Activated CD4-positive, alpha-beta T cell treated with anti-CD3 and anti-CD28 coated beads for 48 hours (primary cell): ENCODE measurements around the gene MKKS.
A peak's percentile ranks its signal among the peaks of the same experiment; 100 is the strongest.

Source experiments
- DNase-seq: peaks from one replicate; pipeline ENCODE4 v3.0.0-alpha.2; 2020

MKKS gene

DNA sequence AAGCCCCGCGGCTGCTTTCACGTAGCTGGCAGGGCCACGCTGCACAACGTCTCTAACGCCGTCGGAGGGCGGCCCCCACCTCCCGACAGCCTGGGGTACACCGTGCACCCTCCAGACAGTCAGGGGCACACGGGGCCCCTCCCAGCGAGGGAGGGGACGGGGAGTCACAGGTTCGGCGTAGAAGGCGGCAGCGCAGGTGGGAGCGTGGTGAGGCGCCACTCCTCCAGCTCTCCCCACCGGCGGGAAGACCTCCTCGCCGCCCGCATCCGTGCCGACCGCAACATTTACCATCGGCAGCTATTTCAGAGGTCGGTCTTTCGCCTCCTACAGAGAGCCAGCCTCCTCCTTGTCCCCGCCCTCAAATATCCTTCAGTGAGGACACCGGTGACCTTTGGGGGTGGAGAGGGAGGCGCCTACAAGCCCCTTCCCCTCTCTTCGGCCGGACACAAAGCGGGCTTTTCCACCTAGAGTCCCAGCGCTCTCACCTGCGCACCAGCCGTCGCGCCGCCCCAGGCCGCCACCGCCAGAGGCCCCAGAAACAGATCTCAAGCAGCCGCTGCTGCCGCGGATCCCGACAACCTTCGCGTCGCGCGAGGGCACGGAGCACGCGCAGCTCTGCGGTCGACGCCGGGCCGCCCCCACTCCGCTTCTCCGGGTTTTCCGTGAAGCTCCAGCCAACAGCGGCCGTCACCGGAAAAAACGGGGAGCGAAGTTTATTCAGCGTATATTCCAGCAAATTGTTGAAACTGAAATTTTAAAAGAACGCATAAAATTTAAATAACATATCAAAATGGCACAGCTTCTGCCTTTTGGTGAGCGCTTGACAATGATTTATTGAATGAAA is at the start of gene MKKS:
Gene MKKS (minus strand): TSS at position 600 of the 844 bp plus-strand sequence. CDS start 20,708 bp downstream, outside the sequence.
- DNase-seq = peak; percentile 90

DNA sequence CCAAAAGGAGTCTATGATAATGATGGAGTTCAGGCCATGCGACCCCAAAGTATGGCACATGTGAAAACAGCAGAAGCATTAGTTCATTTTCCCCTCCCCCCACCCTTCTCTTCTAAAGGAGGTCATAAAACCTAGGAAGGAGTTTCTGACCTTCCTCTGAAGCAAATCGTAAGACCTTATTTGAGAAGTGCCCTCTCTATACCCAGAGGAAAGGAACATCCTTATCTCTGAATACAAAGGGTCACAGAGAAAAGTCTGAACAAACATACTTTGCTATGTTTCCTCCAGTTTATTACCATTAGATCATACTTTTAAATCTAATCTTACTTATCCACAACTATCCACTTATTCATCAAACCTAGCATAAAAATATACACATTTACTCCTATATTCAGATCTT is 49.7 kb upstream of the MKKS start:
- DNase-seq = no peak

DNA sequence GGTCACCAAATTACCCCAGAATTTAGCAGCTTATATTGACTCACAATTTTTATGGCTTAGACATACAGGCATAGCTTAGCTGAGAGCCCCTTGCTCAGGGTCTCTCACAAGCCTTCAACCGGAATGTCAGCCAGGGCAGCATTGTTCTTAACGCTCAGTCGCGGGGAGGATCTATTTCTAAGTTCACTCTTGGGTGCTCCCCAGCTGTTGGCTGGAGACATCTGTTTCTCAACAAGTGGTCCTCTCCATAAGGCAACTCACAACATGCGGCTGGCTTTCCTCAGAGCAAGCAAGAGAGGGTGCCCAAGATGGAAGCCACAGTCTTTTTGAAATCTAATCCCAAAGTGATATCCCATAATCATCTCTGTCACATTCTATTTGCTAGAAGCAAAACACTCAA is 47.7 kb upstream of the MKKS start:
- DNase-seq = no peak

DNA sequence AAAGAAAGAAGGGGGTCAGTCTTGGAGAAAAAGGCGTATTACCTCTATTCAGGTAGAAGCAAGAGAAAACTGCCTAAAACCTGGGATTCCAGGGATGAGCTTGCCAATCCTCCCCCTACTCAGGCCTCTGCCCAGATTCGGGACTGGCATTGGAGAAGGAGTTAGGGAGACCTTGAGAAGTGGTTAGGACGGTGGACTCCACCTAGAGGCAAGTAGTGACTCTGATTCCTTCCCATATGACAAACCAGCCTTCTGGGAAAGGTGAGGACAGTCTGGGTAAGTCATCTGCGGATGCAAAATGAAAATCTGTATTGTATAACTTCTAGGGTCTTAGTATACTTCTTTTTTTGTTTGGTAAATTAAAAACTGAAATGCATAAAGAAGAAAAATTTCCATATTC is 44.9 kb upstream of the MKKS start:
- DNase-seq = no peak

DNA sequence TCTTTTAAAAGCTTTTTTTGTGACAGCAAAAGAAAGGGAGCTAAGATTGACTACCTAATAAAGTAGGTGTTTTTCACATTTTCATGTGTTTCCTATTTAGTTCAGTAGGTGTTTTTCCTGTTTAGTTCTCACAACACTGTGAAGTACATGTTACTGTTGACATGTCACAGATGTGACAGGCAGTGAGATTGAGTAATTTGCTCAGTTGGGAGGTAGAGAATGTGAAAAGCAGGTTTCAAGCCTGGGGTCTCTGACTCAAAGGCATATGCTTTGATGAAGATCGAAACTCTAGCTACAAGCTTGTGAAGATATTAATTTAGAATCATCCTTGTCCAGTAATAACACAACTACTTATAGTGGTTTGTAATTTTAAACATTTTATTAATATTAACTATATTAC is 44.2 kb upstream of the MKKS start:
- DNase-seq = no peak

DNA sequence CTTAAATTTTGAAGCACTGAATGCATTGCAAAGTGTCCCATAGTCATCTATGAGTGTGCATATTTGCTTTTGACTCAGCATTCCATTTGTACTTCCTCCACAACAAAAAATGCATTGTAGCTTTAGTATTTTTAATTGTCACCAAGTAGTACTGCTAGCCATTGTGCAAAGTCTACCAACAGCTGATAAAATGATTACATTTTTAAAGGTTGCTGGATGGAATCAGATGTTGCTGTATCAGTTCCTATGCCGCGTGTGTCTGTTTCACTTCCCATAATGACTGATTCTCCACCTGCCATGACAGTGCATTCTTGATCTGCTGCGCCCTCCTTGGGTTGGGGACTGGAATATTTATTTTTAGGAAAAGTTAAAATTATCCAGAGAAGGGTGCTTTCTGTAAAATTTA is 42.3 kb upstream of the MKKS start:
- no peak for DNase-seq

DNA sequence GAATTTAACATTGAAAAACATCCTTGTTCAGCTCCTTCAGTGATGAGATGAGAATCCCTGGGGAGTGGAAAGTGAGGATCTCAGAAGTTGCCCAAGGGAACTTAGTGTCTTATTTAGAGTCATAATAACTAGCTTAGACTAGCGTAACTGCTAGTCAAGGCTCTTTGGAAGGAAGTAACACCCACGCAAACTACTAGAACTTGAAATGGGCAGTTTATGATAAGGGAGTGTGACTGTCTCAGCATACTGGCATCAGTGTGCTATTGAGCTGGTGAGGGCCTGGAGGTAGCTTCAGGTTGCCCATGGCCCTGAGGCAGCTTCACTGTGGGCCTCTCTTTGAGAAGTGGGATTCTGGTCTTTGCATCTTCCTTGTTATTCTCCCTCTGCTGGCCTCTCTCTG is 41.2 kb upstream of the MKKS start:
- DNase-seq = no peak

DNA sequence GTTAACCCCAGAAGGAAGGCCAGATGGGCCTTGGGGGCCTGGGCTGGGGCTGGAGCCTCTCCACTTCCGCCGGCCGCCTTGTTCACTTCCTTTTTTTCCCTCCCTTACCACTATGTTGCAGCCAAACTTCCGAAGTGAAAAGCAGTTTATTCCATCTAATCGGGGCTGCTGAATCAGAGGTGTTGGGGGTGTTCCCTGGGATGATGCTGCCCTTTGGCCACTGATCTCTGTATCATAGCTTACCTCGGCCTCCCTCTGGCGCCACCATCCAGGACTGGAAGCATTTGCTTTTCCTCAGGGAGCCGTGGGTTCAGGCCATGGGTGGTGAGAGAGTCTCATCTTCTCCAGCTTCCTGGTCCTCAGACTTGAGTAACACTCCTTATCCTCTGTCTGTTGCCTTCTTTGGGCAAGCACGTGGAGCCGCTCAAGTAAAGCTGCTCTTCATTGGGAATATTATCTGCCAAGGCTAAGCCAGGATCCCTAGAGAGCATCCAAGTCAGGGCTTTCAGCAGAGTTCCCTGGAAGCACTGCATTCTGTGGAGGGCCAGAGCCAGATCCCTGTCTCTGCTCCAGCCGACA is 40.7 kb upstream of the MKKS start:
- no peak for DNase-seq

DNA sequence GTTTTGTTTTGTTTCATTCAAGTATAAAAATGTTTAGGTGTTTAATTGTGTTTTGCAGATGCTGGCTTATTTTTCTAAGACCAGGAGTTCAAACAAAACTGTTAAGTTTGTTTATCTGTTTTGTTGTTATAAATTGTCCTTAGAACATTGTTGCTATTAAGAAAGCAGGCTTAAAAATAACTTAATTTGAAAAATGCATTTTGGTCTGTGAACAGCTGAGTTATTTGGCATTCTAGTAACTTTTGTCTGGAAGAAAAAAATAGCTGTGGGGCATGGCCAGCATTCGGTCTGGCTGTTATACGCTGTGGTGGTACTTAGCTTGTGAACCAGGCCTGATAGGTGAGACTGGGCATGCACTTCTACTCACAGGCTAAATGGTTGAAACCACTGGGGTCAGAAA is 38.8 kb upstream of the MKKS start:
- no peak for DNase-seq

DNA sequence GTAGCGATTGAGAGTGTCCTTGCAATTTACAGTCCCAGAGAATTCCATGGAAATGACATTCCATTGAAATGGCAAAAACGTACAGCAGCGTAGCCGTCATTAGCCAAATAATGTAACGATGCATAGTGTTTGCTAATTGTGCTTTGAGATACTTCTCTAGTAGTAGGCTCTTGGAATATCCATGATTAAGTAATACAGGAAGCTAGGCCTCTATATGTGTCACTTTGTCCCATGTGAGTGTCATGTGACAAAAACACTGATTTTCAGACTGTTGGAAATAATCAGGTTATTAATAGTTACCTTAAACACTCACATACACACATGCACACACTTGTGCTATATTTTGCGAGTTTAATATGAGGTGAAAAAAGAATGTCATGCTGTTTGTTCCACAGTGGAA is 36.3 kb upstream of the MKKS start:
- DNase-seq = no peak

DNA sequence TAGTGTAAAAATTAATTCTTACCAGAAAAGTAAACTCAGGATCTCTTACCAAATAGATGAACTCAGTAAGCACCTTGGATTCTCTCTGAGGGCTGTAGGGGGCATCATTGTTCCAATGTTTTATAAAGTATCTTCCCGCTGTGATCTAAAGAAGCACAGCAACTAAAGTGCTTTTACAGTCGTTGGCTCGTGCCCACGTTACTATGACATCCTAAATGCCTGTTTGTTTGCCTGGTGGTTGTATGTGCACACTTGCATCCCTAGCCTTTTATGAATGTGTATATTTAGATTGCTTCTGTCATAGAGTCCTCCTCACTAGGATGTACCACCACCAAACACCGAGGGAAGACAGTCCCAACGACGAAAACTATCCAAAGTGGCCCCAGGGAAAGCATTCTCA is 35.6 kb upstream of the MKKS start:
- no peak for DNase-seq

DNA sequence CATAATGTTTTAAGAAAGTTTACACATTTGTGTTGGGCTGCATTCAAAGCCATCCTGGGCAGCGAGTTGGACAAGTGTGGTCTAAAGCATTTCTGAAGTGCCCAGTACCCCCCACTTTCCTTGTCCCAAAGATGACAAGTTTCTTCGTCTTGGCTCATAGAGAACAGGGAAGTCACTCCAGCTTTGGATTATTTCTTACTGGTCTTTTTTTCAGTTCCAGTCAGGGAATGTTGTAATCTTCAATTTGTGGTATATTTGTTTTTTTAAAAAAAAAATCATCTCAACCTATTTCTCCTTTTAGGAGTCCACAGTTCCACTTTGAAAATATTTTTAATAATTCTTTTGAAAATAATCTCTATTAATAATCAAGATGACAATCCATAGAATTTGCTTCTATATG is 35.0 kb upstream of the MKKS start:
- DNase-seq = no peak

DNA sequence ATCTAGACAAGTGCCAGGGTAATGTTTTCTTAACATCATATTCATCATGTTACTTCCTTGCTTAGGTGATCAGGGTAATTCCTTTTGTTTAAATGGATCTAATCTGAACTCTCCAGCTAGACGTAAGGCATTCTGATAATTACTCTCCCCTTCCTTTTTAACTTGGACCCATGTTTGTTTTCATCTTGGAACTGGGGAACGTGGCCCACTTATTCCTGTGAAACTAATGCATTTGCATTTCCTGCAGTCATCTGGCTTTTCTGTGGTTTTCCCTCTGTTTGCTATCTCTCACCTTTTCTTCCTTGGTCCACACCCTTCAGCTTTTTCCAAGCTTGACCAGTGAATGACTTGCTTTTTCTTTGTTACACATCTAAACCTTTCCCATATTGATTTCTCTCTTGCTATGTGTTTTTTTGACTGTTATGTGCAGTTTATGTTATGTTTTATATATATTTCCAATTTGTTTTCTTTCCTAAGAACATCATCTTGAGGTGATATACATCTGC is 34.4 kb upstream of the MKKS start:
- DNase-seq = no peak

DNA sequence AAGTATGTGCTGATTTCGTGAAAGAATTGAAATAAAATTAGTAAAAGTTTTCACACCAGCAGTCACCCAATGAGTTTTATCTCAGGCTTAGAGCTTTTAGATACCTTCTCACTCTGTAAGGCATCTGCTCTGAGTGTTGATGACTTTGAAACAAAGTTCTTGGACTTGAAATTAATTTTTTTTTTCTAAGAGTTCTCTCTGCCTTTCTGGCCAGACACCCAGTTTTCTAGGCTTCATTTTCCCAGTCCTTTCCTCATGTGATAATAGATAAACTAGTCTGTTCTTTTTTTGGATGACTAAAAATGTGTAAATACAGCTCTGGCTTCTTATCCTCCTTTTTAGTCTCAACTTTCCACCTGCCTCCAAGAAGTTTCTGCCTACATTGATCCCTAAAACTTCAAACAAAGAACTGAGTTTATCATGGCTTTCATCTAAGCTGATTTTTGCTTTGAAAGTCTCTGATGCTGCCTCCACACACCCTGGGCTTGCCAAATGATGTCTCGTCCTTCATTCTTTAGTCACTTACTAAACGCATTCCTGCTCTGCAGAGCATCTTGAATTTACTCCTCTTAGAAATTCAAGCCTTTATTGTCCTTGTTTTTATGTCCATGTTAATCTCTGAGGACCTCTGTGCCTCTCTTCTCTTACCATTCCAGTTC is 33.8 kb upstream of the MKKS start:
- DNase-seq = no peak

DNA sequence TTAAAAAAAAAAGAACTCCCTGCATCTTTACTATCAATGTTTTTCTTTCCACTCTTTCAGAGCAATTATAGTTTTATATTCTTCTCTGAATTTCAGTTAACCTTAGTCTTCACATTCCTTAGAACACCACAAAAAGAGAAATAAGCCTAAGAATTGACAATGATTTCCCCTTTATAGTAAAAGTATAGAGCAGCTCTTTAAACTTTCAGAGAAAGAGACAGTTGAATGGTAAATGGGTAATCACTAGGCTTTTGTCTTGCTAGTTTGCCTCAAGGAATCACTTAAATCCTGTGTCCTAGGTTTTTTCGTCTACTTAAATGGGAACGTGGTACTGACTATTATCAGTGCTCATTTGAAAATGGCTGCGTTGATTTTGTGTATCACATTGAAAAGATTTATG is 32.8 kb upstream of the MKKS start:
- no peak for DNase-seq

DNA sequence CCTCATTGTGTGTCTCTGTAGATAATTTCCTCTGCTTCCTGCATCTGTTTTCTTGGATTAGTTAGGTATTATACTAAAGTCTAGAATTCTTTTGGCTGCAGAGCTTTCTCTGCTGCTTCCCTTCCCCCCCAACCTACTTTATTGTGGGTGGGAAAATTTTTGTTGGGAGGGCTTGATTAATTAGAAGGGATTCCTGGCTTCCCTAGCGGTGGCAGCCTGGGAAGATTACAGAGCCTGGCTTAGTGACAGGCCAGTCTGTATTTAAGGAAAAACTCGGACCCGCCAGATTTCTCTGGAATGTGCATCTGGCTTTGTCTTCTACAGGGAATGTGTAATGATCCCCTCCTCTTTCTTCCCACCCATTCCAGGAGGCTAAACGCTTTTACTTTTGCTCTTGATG is 32.3 kb upstream of the MKKS start:
- no peak for DNase-seq

DNA sequence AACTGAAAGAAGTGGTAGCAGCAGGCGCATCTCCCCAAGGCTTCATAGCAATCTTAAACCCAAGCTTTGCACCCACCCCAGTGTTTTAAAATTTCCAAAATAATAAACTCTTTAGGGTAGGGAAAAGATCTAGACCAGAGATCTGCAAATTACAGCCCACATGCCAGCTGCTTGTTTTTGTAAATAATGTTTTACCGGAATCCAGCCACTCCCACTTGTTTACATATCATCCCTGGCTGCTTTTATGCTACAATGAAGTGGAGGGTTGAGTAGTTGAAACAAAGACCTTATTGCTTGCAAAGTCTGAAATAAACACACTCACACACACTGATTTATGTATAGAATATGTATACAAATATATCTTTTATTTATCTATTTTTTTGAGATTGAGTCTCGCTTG is 31.1 kb upstream of the MKKS start:
- DNase-seq = no peak

DNA sequence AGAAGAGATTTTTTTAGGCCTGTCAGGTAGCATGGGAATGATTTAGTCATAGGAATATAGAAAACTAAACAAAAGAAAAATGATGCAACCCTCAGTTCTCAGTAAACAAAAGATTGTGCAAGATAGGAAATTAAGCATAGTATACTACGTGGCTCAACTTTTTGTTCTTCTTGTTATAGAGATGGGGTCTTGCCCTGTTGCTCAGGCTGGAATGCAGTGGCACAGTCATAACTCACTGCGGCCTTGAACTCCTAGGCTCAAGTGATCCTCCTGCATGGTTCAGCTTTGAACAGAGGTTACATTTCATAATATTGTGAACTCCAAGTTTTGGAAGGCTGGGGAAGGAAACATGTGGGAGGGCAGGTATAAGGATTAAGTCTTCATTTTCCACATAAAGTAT is 29.6 kb upstream of the MKKS start:
- no peak for DNase-seq

DNA sequence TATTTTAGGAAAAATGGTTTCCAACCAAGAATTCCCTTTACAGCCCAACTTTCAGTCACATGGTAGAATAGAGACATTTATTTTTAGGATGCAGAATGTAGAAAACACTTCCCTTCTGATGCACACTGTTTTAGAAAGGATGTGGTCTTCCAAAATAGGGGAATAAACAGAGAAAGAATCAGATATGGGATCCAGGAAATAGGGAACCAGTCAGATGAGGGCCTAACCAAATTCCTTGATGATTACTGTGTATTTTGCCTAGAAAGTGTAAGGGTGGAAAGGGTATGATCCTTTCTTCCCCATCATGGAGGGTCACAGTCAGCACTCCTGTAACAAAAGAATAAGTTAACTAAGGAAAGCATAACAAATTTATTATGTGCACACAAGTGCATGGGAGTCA is 28.5 kb upstream of the MKKS start:
- DNase-seq = no peak

DNA sequence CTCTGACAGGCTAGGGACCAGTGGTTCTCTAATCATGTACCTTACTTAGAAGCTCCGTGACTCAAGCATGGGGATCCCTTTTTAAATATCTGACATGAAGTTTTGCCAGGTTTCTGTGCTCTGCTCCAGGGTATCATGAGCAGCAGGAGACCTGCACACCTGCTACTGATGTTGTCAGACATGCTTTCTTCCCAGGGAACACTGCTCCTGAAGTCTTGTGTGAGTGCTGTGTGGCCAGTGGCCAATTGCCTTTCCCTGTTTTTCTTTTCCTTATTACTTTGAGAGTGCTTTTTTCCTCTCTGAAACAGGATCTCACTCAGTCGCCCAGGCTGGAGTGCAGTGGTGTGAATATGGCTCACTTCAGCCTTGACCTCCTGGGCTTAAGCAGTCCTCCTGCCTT is 27.5 kb upstream of the MKKS start:
- DNase-seq = no peak

DNA sequence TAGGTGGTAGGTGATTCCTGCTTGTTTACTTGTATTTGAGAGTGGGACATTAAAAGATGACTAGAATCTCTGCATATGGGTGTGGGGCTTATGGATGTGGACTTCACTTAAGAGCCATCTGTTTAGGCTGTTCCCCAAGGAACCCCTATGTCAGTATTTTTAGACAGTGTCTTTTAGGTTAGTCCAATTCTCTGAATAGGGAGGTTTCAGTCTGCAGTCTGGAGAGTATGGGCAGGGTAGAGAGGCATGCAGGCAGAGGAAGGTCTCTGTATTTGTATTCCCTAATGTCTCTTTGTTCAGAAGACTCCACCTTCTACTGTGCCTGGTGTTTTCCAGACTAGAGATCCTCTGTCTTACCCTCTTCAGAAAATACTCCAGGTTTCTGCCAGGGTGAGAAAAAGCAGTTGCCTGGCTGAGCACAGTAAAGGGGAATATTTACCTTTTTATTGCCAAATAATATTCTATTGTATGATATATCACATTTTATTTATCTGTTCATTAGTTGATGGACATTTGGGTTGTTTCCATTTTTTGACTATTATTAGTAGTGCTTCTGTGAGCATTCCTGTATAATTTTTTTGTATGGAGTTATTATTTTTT is 20.2 kb upstream of the MKKS start:
- DNase-seq = no peak

DNA sequence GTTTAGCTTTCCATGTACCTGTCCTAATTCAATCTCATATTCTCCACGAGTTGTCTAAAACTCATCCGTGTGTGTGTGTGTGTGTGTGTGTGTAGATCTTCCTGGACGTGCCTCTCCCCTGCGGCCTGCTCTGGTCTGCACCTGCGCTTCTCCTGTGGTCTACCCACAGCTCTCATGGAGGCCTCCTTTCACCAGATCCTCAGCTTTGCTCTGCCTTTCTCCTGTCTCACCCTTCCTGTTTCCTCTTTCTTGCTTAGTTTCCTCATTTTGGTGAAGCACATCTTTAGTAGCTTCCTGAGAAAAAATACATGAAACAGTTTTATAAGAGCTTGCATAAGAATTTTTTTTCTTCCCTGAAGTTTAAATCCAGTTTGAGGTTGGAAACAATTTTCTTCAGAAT is 19.2 kb upstream of the MKKS start:
- peak; percentile 34 for DNase-seq

DNA sequence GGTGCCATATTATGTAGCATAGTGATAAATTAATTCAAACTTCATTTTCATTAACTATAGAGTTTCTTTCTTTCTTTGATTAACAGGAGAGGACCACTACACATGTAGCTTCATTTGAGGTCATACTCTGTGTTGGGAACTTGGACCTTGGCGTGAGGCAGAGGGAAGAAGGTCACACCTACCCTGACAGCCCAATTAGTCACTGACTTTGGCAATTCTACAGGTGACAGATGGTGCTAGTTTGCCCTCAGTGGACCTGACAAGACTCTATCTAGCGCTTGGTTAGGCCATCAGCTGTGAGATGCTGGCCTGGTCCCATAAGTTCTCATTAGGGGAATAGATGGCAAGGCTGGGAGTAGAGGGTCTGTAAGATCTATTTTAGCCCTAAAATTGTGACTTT is 15.2 kb upstream of the MKKS start:
- DNase-seq = no peak
